T-helper 2 cell treated with Interferon-gamma antibody and Interleukin-4, amounts not matched to agents 5 μg/mL and 100 μg/mL, for 36 hours (primary cell): Measurements from ENCODE around the gene NOS1AP.

Experiments
- DNase-seq: peaks from one replicate; pipeline ENCODE4 v3.0.0; 2021; ENCODE audit warnings: low spot score
- H3K27ac Mint-ChIP-seq: one replicate; pipeline ENCODE4 v1.8.0; 2021; ENCODE audit warnings: mild to moderate bottlenecking, mixed read lengths
- H3K27me3 Mint-ChIP-seq: one replicate; pipeline ENCODE4 v1.8.0; 2021; ENCODE audit warnings: low read depth, mixed read lengths
- H3K36me3 Mint-ChIP-seq: one replicate; pipeline ENCODE4 v1.8.0; 2021; ENCODE audit warnings: low read depth, mixed read lengths
- H3K4me1 Mint-ChIP-seq: one replicate; pipeline ENCODE4 v1.8.0; 2021; ENCODE audit warnings: low read depth, mixed read lengths
- H3K4me3 Mint-ChIP-seq: one replicate; pipeline ENCODE4 v1.8.0; 2022; ENCODE audit warnings: mild to moderate bottlenecking, moderate library complexity, mixed read lengths
- H3K9me3 Mint-ChIP-seq: one replicate; pipeline ENCODE4 v1.8.0; 2021; ENCODE audit warnings: mixed read lengths

NOS1AP gene

DNA sequence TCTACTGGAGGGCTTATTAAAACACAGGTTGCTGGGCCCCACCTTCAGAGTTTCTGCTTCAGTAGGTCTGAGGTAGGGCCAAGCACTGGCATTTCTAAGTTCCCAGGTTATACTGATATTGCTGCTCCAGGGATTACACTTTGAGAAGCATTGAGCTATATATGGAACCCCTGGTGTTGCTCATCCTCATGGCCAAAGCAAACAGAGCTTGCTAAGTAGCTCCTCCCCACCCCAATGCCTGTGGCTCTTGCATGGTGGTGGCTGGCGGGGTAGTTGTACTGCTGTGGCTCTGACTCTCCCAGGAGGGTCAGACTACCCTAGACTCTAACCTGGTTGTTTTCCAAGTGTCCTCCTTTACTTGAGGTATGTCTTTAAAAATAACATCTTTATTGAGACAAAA is 163.6 kb downstream of the NOS1AP start:
- no peak for DNase-seq
- Mint-ChIP-seq H3K9me3 (no peaks in the 10 kb centered on the region), H3K27me3 (peaks cover 22% of the 10 kb centered on the region), H3K36me3 (no peaks in the 10 kb centered on the region), H3K27ac (no peak overlapping the region), H3K4me1 (no peaks in the 10 kb centered on the region), H3K4me3 (no peak overlapping the region)

DNA sequence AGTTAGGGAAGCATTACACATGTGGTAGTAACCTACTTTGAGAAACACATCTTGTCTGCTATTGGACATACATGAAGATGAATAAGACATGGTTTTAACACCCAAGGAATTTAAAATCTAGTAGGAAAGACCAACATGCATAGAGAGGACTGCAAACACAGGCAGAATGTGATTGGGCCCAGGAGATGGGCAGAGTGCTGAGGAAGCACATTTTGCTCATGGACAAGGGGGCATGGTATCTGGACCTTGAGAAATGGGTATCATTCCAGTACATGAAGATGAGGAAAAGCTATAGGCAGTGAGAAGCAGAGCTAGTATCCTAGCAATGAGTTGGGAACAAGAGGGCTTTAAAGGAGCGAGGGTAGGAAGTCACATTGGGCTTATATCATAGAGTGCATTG is 164.4 kb downstream of the NOS1AP start:
- DNase-seq: no peak
- no peak overlapping the region for H3K27ac Mint-ChIP-seq
- no peaks in the 10 kb centered on the region for H3K36me3 Mint-ChIP-seq
- no peaks in the 10 kb centered on the region for H3K9me3 Mint-ChIP-seq
- no peaks in the 10 kb centered on the region for H3K4me1 Mint-ChIP-seq
- H3K27me3 Mint-ChIP-seq: peaks cover 21% of the 10 kb centered on the region
- no peak overlapping the region for H3K4me3 Mint-ChIP-seq

DNA sequence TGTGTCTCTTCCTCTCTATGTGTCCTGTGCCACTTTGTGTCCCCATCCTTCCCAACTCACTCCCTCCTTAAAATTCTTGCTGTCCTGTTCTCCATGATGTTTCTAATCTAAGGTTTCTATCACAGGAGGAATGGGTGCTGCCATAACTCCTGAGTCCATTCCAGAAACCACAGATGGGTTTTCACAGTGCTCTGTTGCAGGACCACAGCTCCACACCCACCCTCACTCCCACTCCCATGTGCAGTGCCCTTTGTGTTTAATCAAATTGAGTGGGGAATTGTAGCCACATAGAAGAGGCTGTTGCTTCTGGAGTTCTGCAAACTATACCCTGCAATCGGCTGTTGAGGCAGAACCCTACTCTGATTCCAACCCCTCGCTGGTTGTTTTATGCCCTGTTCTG is 165.1 kb downstream of the NOS1AP start:
- Mint-ChIP-seq H3K4me3 (no peak overlapping the region), H3K9me3 (no peaks in the 10 kb centered on the region), H3K27me3 (peaks cover 19% of the 10 kb centered on the region), H3K4me1 (no peaks in the 10 kb centered on the region), H3K36me3 (no peaks in the 10 kb centered on the region), H3K27ac (no peak overlapping the region)
- no peak for DNase-seq

DNA sequence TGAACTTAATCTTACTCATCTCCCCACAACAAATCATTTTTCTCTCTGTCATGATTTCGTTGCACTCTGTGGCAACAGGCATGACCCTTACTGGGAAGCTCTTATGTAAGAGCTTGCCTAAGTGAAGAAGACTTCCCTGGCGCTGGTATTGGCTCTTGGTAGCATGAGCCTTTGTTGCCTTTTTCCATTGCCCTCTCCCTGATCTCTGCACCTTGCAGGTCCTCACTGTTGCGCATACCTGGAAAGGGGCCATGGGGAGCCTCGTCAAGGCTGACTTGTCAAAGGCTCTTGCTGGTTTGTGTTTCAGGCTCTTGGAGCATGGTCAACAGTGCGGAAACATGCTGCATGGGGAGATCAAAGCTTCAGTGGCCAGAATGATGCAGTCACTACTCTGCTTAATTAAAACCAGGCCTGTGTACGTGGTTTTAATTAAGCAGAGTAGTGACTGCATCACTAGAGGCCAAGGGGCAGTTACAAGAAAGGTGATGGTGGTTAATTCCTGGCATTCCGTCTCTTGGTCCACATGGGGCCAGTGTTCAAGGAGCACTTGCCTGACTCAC is 165.8 kb downstream of the NOS1AP start:
- no peak overlapping the region for H3K4me3 Mint-ChIP-seq
- DNase-seq: no peak
- H3K27ac Mint-ChIP-seq: no peak overlapping the region
- H3K9me3 Mint-ChIP-seq: no peaks in the 10 kb centered on the region
- H3K4me1 Mint-ChIP-seq: no peaks in the 10 kb centered on the region
- peaks cover 16% of the 10 kb centered on the region for H3K27me3 Mint-ChIP-seq
- H3K36me3 Mint-ChIP-seq: no peaks in the 10 kb centered on the region

- H3K4me1 Mint-ChIP-seq: no peaks in the 10 kb centered on the region
- H3K9me3 Mint-ChIP-seq: no peaks in the 10 kb centered on the region
- H3K27ac Mint-ChIP-seq: no peak overlapping the region
- peaks cover 16% of the 10 kb centered on the region for H3K27me3 Mint-ChIP-seq
- no peak overlapping the region for H3K4me3 Mint-ChIP-seq
- DNase-seq: no peak
- no peaks in the 10 kb centered on the region for H3K36me3 Mint-ChIP-seq
Measured at GRCh38 chr1:162236201-162236600, 166.7 kb downstream of the NOS1AP start.

- Mint-ChIP-seq H3K9me3 (no peaks in the 10 kb centered on the region), H3K27me3 (peaks cover 16% of the 10 kb centered on the region), H3K27ac (no peak overlapping the region), H3K4me1 (no peaks in the 10 kb centered on the region), H3K4me3 (no peak overlapping the region), H3K36me3 (no peaks in the 10 kb centered on the region)
- DNase-seq: no peak
Measured at GRCh38 chr1:162236618-162237017, 167.1 kb downstream of the NOS1AP start.

- Mint-ChIP-seq H3K9me3 (no peaks in the 10 kb centered on the region), H3K36me3 (no peaks in the 10 kb centered on the region), H3K27ac (no peak overlapping the region), H3K4me1 (no peaks in the 10 kb centered on the region), H3K27me3 (peaks cover 13% of the 10 kb centered on the region), H3K4me3 (no peak overlapping the region)
- no peak for DNase-seq
Measured at GRCh38 chr1:162240577-162240976, 171.1 kb downstream of the NOS1AP start.

DNA sequence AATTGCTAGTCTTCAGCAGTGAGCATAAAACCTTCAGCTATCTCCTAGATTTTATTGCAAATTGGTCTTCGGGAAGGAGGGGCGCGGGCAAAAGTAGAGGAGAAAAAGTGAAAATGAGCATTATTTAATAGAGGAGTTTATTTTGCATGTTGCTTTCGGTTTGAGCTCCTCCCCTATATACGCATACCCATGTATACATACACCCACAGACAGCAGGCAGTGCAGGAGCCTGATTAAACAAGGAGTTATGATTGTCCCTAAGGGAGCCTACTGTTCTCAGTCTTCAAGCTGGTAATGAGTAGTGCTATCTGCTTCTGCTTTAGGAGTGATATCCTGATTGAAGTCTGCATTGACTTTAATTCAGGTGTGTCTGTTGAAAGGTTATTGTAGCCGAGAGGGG is 173.3 kb downstream of the NOS1AP start:
- H3K27ac Mint-ChIP-seq: no peak overlapping the region
- H3K9me3 Mint-ChIP-seq: no peaks in the 10 kb centered on the region
- H3K36me3 Mint-ChIP-seq: no peaks in the 10 kb centered on the region
- H3K27me3 Mint-ChIP-seq: peaks cover 11% of the 10 kb centered on the region
- DNase-seq: no peak
- H3K4me3 Mint-ChIP-seq: no peak overlapping the region
- no peaks in the 10 kb centered on the region for H3K4me1 Mint-ChIP-seq

DNA sequence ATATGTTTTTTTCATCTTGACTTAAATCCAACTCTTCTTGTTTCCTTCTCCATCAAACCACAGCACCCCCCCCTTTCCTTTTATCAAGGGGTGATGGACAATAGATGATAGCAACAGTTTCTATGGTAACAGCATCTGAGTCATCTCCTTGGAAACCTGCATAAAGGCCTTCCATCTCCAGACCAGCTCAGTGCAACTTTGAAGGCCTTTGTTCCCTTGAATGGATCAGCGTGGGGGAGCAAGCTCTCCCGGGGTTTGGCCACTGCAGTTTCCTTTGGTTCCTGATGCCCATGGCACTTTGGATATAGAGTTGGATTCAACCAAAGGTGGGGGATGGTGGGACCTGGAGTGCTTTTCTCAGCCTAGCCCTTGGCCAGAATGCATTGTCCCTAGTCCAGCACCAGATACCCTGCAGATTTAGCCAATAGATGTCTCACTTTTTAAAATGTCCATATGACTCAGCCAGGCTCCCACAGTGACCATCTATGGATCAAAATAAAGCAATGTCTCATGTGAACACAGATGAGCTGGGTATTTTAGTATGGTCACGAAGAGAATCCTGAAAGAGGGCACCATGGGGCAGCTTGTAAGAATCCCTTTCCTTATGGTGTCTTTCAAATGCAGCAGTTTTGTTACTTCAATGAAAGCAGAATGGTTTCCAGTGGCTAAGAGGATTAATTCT is 179.5 kb downstream of the NOS1AP start:
- no peak overlapping the region for H3K4me3 Mint-ChIP-seq

DNA sequence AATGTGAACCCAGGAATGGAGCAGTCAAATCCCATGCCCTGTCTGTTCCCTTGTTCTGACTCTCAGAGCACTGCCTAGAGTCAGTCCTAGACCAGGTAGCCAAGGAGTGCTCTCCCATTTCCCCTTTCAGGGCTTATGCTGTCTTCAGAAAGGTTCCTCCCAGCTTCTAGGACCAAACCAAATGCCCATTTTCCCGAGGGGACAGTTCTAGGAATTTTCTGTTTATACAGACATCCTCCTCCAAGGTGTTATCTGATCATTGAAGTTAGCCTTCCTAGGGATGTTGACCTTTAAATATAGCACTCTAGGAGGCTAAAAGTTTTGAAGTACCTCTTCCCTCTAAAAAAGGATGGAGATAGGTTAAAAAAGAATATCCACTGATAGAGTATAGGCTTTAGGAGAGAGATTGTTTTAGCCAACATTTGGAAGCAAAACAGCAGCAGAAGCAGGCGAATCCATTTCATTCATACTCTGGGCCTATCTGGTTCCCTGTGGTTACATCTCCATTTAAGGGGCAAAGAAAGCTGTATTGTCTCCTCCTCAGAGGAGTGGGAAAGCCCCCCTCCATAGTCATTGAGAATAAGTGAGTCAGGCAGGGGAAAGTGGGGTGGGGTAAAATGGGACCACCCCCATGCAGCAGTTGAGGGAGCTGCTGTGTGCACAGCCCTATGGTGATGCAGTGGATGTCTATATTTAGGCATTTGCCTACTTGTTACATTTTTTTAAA is 180.7 kb downstream of the NOS1AP start:
- no peak overlapping the region for H3K27ac Mint-ChIP-seq
- no peak for DNase-seq
- no peaks in the 10 kb centered on the region for H3K9me3 Mint-ChIP-seq
- no peaks in the 10 kb centered on the region for H3K36me3 Mint-ChIP-seq
- H3K4me3 Mint-ChIP-seq: no peak overlapping the region
- H3K4me1 Mint-ChIP-seq: no peaks in the 10 kb centered on the region
- no peaks in the 10 kb centered on the region for H3K27me3 Mint-ChIP-seq

More for the DNA sequence above, 179.5 kb downstream of the NOS1AP start:
- Mint-ChIP-seq H3K27ac (no peak overlapping the region), H3K27me3 (peaks cover 3% of the 10 kb centered on the region), H3K36me3 (no peaks in the 10 kb centered on the region), H3K9me3 (no peaks in the 10 kb centered on the region), H3K4me1 (no peaks in the 10 kb centered on the region)
- DNase-seq: no peak

DNA sequence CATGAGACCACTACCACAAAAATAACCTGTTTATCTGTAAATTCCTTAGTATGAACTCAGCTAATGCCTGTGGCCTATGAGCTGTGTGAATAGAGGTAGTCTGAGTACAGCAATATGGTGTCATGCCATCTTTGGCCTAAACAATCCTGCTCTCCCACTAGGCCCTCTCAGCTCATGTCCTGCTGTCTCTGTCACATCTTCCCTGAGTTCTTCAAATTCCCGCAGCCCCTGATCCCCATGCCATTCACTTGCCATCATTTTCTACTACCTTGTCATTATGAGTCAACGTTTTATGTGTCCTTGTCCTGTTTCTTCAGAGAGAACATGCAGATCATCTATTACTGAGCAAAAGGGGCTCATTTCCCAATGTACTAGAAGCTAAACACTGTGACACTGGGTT is 181.6 kb downstream of the NOS1AP start:
- Mint-ChIP-seq H3K36me3 (no peaks in the 10 kb centered on the region), H3K4me3 (no peak overlapping the region), H3K27me3 (no peaks in the 10 kb centered on the region), H3K9me3 (no peaks in the 10 kb centered on the region), H3K27ac (no peak overlapping the region), H3K4me1 (no peaks in the 10 kb centered on the region)
- DNase-seq: no peak

DNA sequence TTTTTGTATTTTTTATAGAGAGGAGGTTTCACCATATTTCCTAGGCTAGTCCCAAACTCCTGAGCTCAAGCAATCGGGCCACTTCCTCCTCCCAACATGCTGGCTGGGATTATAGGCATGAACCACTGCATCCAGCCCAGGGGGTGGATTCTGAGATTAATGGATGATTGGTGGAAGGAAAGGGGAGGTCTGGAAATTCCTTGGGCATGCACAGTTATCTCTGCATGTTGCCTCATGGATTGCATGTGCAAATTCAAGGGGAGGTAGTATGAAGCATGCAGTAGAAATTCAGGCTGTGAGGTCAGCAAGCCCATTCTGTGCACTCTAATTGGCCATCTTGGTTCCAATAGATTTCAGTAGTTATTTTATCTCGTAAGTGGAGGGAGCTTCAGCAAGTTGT is 182.7 kb downstream of the NOS1AP start:
- no peak for DNase-seq
- Mint-ChIP-seq H3K4me1 (no peaks in the 10 kb centered on the region), H3K27me3 (no peaks in the 10 kb centered on the region), H3K4me3 (no peak overlapping the region), H3K36me3 (no peaks in the 10 kb centered on the region), H3K27ac (no peak overlapping the region), H3K9me3 (no peaks in the 10 kb centered on the region)

DNA sequence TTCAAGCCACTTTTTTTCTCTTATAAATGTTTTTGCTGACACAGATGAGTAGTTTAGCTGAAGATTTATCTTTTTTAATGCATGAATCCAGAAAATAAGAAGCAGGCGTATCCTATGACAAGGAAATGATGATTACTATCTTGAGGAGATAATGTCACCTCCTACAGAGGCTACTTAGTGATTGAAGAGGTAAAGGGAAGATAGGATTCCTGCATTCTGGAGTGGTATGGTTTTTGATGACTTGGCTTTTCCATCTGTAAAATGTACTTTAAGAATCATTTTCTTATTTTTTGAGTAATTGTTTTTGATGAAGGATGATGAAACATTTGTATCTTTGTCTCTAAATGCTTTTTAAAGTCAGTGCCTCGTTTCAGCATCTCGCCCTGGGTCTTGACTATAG is 184.3 kb downstream of the NOS1AP start:
- no peaks in the 10 kb centered on the region for H3K4me1 Mint-ChIP-seq
- H3K9me3 Mint-ChIP-seq: no peaks in the 10 kb centered on the region
- H3K36me3 Mint-ChIP-seq: no peaks in the 10 kb centered on the region
- H3K4me3 Mint-ChIP-seq: no peak overlapping the region
- DNase-seq: no peak
- H3K27ac Mint-ChIP-seq: no peak overlapping the region
- H3K27me3 Mint-ChIP-seq: peaks cover 4% of the 10 kb centered on the region

GRCh38 chr1:162256287-162256686 is 186.8 kb downstream of the NOS1AP start:
- H3K9me3 Mint-ChIP-seq: no peaks in the 10 kb centered on the region
- DNase-seq: no peak
- no peaks in the 10 kb centered on the region for H3K4me1 Mint-ChIP-seq
- H3K27ac Mint-ChIP-seq: no peak overlapping the region
- H3K36me3 Mint-ChIP-seq: no peaks in the 10 kb centered on the region
- H3K4me3 Mint-ChIP-seq: no peak overlapping the region
- peaks cover 6% of the 10 kb centered on the region for H3K27me3 Mint-ChIP-seq
